MCF 10A (cell line): ENCODE measurements around the gene ABCB8. TPM values are rescaled to one million over a fixed set of nuclear protein-coding genes. Genes with fewer than 3 reads are reported as not detected.

Source experiments
- BruUV-seq: library from RNA; stranded (reverse); fragments of 400-500 nt; replicated peaks from 2 replicates; lab custom pipeline; 2021; lab: Mats Ljungman, UMichigan
- CTCF ChIA-PET: fragments of 300-600 bp; sonication (Branson Sonifier 250); formaldehyde crosslinking; extraction: SDS; loops from one replicate; lab custom pipeline; 2021; ENCODE audit warnings: antibody characterized with exemption, inconsistent platforms; lab: Yijun Ruan, JAX
- POLR2A ChIA-PET: fragments of 300-600, 350-650 bp; sonication (Branson Sonifier 250); formaldehyde crosslinking; extraction: SDS; loops from one replicate; lab custom pipeline; 2020; ENCODE audit warnings: antibody characterized with exemption, inconsistent platforms; lab: Yijun Ruan, JAX
- DNase-seq: peaks from one replicate; pipeline ENCODE4 v3.0.0-alpha.2; 2018; ENCODE audit not compliant: unreplicated experiment
- H3K27ac Mint-ChIP-seq: one replicate; pipeline ENCODE4 v1.8.0; 2022; ENCODE audit warnings: mild to moderate bottlenecking, low read depth, mixed read lengths; ENCODE audit not compliant: unreplicated experiment
- H3K27me3 Mint-ChIP-seq: one replicate; pipeline ENCODE4 v1.8.0; 2022; ENCODE audit warnings: mixed read lengths; ENCODE audit not compliant: insufficient read depth, unreplicated experiment
- H3K36me3 Mint-ChIP-seq: one replicate; pipeline ENCODE4 v1.8.0; 2022; ENCODE audit warnings: mild to moderate bottlenecking, moderate library complexity, mixed read lengths; ENCODE audit not compliant: insufficient read depth, unreplicated experiment
- H3K4me1 Mint-ChIP-seq: one replicate; pipeline ENCODE4 v1.8.0; 2022; ENCODE audit warnings: mixed read lengths; ENCODE audit not compliant: insufficient read depth, unreplicated experiment
- H3K4me3 Mint-ChIP-seq: one replicate; pipeline ENCODE4 v1.8.0; 2022; ENCODE audit warnings: mild to moderate bottlenecking, moderate library complexity, mixed read lengths; ENCODE audit not compliant: unreplicated experiment
- H3K9me3 Mint-ChIP-seq: one replicate; pipeline ENCODE4 v1.8.0; 2022; ENCODE audit warnings: mixed read lengths; ENCODE audit not compliant: unreplicated experiment
- intact Hi-C: fragments of 100-400 bp; cut with micrococcal nuclease; formaldehyde crosslinking; loops from 2 replicates; pipeline ENCODE4 v1.14.1; 2022
- total RNA-seq: library from RNA; stranded (reverse); gene quantifications from 2 replicates; pipeline ENCODE4 v1.2.3, GENCODE V29; 2022
- TF ChIP-seq, protein P1 (sequence below): fragments of 200-600 bp; IDR thresholded peaks from one replicate; pipeline ENCODE4 v1.8.0; 2022; ENCODE audit warnings: antibody characterized with exemption, mild to moderate bottlenecking; ENCODE audit not compliant: unreplicated experiment

ABCB8 gene
- total RNA-seq, 1 experiment from 2014 or later: 73.4 TPM

DNA sequence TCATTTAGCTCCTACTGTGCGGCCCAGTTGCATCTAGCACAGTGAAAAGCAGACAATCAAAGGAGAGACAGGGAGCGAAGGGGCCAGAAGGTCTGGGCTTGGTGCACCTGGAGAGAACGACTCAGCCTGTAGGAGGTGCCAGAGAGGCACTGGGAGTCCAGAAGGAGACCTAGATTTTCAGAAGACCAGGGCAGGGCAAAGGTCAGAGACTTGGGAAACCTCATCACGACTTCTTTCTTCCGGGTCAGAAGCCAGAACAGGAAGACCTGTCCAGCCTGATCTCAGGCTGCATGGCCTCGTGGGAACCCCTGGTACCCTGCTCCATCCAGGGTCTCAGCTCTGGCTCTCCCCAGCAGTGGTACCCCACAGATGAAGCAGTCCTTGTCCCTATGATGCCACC is 63.2 kb downstream of the ABCB8 start:
- intact Hi-C loops: no loop called here
- BruUV-seq: no TSS peak
- peaks cover 23% of the 10 kb centered on the region for H3K4me1 Mint-ChIP-seq
- CTCF ChIA-PET: interaction anchor here (0.6 to 15.0 kb wide), 10 partner anchors 11 to 266 kb away, joined by 3 to 315 read pairs (median 3); partner anchors contain the start of gene FASTK
- peak; percentile 42 for DNase-seq
- no peak overlapping the region for H3K27ac Mint-ChIP-seq
- TF ChIP-seq, protein P1, sequence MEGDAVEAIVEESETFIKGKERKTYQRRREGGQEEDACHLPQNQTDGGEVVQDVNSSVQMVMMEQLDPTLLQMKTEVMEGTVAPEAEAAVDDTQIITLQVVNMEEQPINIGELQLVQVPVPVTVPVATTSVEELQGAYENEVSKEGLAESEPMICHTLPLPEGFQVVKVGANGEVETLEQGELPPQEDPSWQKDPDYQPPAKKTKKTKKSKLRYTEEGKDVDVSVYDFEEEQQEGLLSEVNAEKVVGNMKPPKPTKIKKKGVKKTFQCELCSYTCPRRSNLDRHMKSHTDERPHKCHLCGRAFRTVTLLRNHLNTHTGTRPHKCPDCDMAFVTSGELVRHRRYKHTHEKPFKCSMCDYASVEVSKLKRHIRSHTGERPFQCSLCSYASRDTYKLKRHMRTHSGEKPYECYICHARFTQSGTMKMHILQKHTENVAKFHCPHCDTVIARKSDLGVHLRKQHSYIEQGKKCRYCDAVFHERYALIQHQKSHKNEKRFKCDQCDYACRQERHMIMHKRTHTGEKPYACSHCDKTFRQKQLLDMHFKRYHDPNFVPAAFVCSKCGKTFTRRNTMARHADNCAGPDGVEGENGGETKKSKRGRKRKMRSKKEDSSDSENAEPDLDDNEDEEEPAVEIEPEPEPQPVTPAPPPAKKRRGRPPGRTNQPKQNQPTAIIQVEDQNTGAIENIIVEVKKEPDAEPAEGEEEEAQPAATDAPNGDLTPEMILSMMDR: peak; percentile 61
- H3K36me3 Mint-ChIP-seq: peaks cover 15% of the 10 kb centered on the region
- no peak overlapping the region for H3K4me3 Mint-ChIP-seq
- POLR2A ChIA-PET: interaction anchor here (0.5 to 1.1 kb wide), 2 partner anchors 12 to 273 kb away, joined by 3 read pairs; no protein-coding TSS in a partner anchor
- no peaks in the 10 kb centered on the region for H3K9me3 Mint-ChIP-seq
- H3K27me3 Mint-ChIP-seq: no peaks in the 10 kb centered on the region

DNA sequence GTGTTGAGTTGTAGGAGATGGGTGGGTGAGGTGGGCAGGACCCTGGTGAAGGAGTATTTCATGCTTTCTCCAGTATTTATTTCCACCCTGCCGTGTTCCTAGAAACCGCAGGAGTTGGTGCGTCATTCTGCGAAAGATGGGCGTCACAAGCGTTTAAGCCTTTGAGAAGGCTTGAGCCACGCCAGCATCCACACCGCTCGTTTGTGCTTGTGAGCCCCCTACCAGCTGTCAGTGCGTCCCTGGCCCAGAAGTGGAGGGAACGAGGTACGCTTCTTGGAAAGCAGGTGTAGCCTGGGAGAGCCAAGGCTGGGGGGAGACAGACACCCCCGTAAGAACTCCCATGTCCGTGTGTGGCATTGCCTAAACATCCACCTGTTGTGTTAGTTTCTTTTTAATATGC is 63.7 kb downstream of the ABCB8 start:
- no peaks in the 10 kb centered on the region for H3K9me3 Mint-ChIP-seq
- BruUV-seq: no TSS peak
- H3K4me1 Mint-ChIP-seq: peaks cover 23% of the 10 kb centered on the region
- no peaks in the 10 kb centered on the region for H3K27me3 Mint-ChIP-seq
- intact Hi-C loops: no loop called here
- H3K4me3 Mint-ChIP-seq: no peak overlapping the region
- TF ChIP-seq, protein P1: no peak
- no peak overlapping the region for H3K27ac Mint-ChIP-seq
- DNase-seq: no peak
- ChIA-PET POLR2A (interaction anchor here (0.5 to 0.6 kb wide), 2 partner anchors 22 to 274 kb away, joined by 3 read pairs; no protein-coding TSS in a partner anchor), CTCF (interaction anchor here (0.9 to 15.0 kb wide), 5 partner anchors 18 to 73 kb away, joined by 3 to 315 read pairs (median 5); no protein-coding TSS in a partner anchor)
- H3K36me3 Mint-ChIP-seq: peaks cover 13% of the 10 kb centered on the region

DNA sequence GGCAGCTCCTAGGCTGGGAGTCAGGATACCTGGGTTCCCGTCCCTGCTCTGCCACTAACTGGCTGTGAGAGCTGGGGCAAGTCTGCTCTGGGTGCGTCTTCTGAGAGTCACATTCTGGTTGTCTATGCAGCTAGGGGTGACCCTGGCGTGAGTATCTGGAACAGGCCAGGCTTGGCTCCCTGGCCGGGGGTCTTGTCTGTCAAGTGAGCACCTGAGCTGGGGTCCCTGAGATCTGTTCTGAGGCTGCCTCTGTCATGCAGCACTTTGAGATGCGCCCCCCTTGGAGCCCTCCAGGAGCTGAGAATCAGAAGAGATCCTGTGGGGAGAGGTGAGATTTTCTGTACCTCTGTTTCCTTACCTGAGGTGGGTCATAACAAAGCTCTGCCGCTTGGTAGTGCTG is 65.5 kb downstream of the ABCB8 start:
- Mint-ChIP-seq H3K9me3 (no peaks in the 10 kb centered on the region), H3K4me3 (no peak overlapping the region), H3K36me3 (peaks cover 18% of the 10 kb centered on the region), H3K27ac (no peak overlapping the region), H3K27me3 (no peaks in the 10 kb centered on the region), H3K4me1 (peaks cover 22% of the 10 kb centered on the region)
- DNase-seq: no peak
- ChIA-PET POLR2A (interaction anchor here (0.6 to 0.9 kb wide), 2 partner anchors 26 to 31 kb away, joined by 3 to 4 read pairs; no protein-coding TSS in a partner anchor), CTCF (interaction anchor here (0.5 to 15.0 kb wide), 5 partner anchors 9 to 1650 kb away, joined by 3 to 315 read pairs (median 4); partner anchors contain the start of gene FASTK)
- no TSS peak for BruUV-seq
- intact Hi-C loops: no loop called here
- TF ChIP-seq, protein P1: no peak

DNA sequence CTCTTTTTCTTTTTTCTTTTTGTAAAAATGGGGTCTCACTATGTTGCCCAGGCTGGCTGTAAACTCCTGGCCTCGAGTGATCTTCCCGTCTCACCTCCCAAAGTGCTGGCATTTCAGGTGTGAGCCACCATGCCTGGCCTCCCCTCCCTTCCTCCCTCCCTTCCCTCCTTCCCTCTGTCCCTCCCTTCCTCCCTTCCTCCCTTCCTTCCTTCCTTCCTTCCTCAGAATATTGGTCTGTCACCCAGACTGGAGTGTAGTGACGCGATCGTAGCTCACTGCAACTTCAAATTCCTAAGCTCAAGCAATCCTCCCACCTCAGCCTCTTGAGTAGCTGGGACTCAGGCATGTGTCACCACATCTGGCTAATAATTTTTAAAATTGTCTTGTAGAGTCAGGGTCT is 66.4 kb downstream of the ABCB8 start:
- intact Hi-C loops: no loop called here
- Mint-ChIP-seq H3K9me3 (no peaks in the 10 kb centered on the region), H3K27me3 (no peaks in the 10 kb centered on the region), H3K36me3 (peaks cover 18% of the 10 kb centered on the region), H3K4me1 (peaks cover 12% of the 10 kb centered on the region), H3K4me3 (no peak overlapping the region), H3K27ac (no peak overlapping the region)
- CTCF ChIA-PET: interaction anchor here (0.6 to 15.0 kb wide), 3 partner anchors 10 to 48 kb away, joined by 4 to 315 read pairs (median 7); no protein-coding TSS in a partner anchor
- no TSS peak for BruUV-seq
- POLR2A ChIA-PET: interaction anchor here (0.8 kb wide), 1 partner anchor 11 kb away, joined by 3 read pairs; the partner anchor contains the start of gene TMUB1
- TF ChIP-seq, protein P1: no peak
- DNase-seq: no peak
